ENCODE results near the gene KCNG3.
A peak's percentile ranks its signal among the peaks of the same experiment; 100 is the strongest.

Gene KCNG3

GRCh38 chr2:42493468-42494354 lies at the start of gene KCNG3:
KCNG3 (minus strand) TSS chr2:42493982; CDS start chr2:42493501, 481 bp downstream.
- DNase-seq (ENCODE audit: low read depth in 2 of 2, low spot score in 1 of 2): peak; percentile 32 to 46

GRCh38 chr2:42542871-42543270 lies 49.1 kb upstream of the KCNG3 start:
- no peak for DNase-seq (ENCODE audit: low read depth in 2 of 2, low spot score in 1 of 2)

- DNase-seq (ENCODE audit: low read depth in 2 of 2, low spot score in 1 of 2): no peak
Observed at GRCh38 chr2:42537493-42537892, 43.7 kb upstream of the KCNG3 start.

GRCh38 chr2:42532397-42532796 lies 38.6 kb upstream of the KCNG3 start:
- DNase-seq (ENCODE audit: low read depth in 2 of 2, low spot score in 1 of 2): no peak

GRCh38 chr2:42523341-42523740 lies 29.6 kb upstream of the KCNG3 start:
- DNase-seq (ENCODE audit: low read depth in 2 of 2, low spot score in 1 of 2): no peak

- no peak for DNase-seq (ENCODE audit: low read depth in 2 of 2, low spot score in 1 of 2)
Observed at GRCh38 chr2:42522035-42522434, 28.3 kb upstream of the KCNG3 start.

GRCh38 chr2:42519624-42520023 lies 25.8 kb upstream of the KCNG3 start:
- no peak for DNase-seq (ENCODE audit: low read depth in 2 of 2, low spot score in 1 of 2)

GRCh38 chr2:42516418-42516901 lies 22.7 kb upstream of the KCNG3 start:
- no peak for DNase-seq (ENCODE audit: low read depth in 2 of 2, low spot score in 1 of 2)

GRCh38 chr2:42513252-42513918 lies 19.6 kb upstream of the KCNG3 start:
- no peak for DNase-seq (ENCODE audit: low read depth in 2 of 2, low spot score in 1 of 2)

GRCh38 chr2:42510608-42511243 lies 16.9 kb upstream of the KCNG3 start:
- DNase-seq (ENCODE audit: low read depth in 2 of 2, low spot score in 1 of 2): no peak

- no peak for DNase-seq (ENCODE audit: low read depth in 2 of 2, low spot score in 1 of 2)
Observed at GRCh38 chr2:42510191-42510590, 16.4 kb upstream of the KCNG3 start.

GRCh38 chr2:42504364-42505230 lies 10.8 kb upstream of the KCNG3 start:
- no peak for DNase-seq (ENCODE audit: low read depth in 2 of 2, low spot score in 1 of 2)

GRCh38 chr2:42503291-42503690 lies 9.5 kb upstream of the KCNG3 start:
- DNase-seq (ENCODE audit: low read depth in 2 of 2, low spot score in 1 of 2): no peak

GRCh38 chr2:42498497-42498896 lies 4.7 kb upstream of the KCNG3 start:
- no peak for DNase-seq (ENCODE audit: low read depth in 2 of 2, low spot score in 1 of 2)

- DNase-seq (ENCODE audit: low read depth in 2 of 2, low spot score in 1 of 2): no peak
Observed at GRCh38 chr2:42495611-42496010, 1.8 kb upstream of the KCNG3 start.

GRCh38 chr2:42495234-42495581 lies 1.4 kb upstream of the KCNG3 start:
- DNase-seq (ENCODE audit: low read depth in 2 of 2, low spot score in 1 of 2): no peak

GRCh38 chr2:42494355-42495233 lies 812 bp upstream of the KCNG3 start:
- DNase-seq (ENCODE audit: low read depth in 2 of 2, low spot score in 1 of 2): peak; percentile 40 to 69

- no peak for DNase-seq (ENCODE audit: low read depth in 2 of 2, low spot score in 1 of 2)
Observed at GRCh38 chr2:42492691-42493467, 903 bp downstream of the KCNG3 start.

- no peak for DNase-seq (ENCODE audit: low read depth in 2 of 2, low spot score in 1 of 2)
Observed at GRCh38 chr2:42488297-42488696, 5.5 kb downstream of the KCNG3 start.
